HuH-7 (cell line): ENCODE results near the gene TBATA.

Experiments used
- DNase-seq: peaks from one replicate; pipeline ENCODE4 v3.0.0; 2011; ENCODE audit warnings: low spot score

The TBATA gene

GRCh38 chr10:70785190-70785589 lies at the start of gene TBATA:
Gene TBATA (minus strand): TSS chr10:70785377. CDS start chr10:70783379, 1,998 bp downstream.
- DNase-seq, result no peak

GRCh38 chr10:70834441-70835151 lies 49.4 kb upstream of the TBATA start:
- DNase-seq, result no peak

GRCh38 chr10:70834021-70834420 lies 48.8 kb upstream of the TBATA start:
- no peak for DNase-seq

- no peak for DNase-seq
Measured at GRCh38 chr10:70833601-70834000, 48.4 kb upstream of the TBATA start.

- DNase-seq, result no peak
Measured at GRCh38 chr10:70832852-70833528, 47.8 kb upstream of the TBATA start.

GRCh38 chr10:70832221-70832620 lies 47.0 kb upstream of the TBATA start:
- no peak for DNase-seq

GRCh38 chr10:70830164-70830563 lies 45.0 kb upstream of the TBATA start:
- no peak for DNase-seq

GRCh38 chr10:70829543-70829942 lies 44.4 kb upstream of the TBATA start:
- no peak for DNase-seq

- no peak for DNase-seq
Measured at GRCh38 chr10:70828923-70829322, 43.7 kb upstream of the TBATA start.

- DNase-seq, result no peak
Measured at GRCh38 chr10:70827086-70827757, 42.0 kb upstream of the TBATA start.

GRCh38 chr10:70822076-70822820 lies 37.1 kb upstream of the TBATA start:
- no peak for DNase-seq

- DNase-seq, result no peak
Measured at GRCh38 chr10:70820976-70821750, 36.0 kb upstream of the TBATA start.

GRCh38 chr10:70816220-70816894 lies 31.2 kb upstream of the TBATA start:
- peak; percentile 51 for DNase-seq

- peak; percentile 84 for DNase-seq
Measured at GRCh38 chr10:70815504-70816219, 30.5 kb upstream of the TBATA start, which contains the start of gene SGPL1. Gene SGPL1 (plus strand): TSS chr10:70815948. CDS start chr10:70816854, 906 bp downstream.

GRCh38 chr10:70814126-70814525 lies 28.9 kb upstream of the TBATA start:
- no peak for DNase-seq

GRCh38 chr10:70812814-70813213 lies 27.6 kb upstream of the TBATA start:
- no peak for DNase-seq

GRCh38 chr10:70811881-70812280 lies 26.7 kb upstream of the TBATA start:
- no peak for DNase-seq

- DNase-seq, result no peak
Measured at GRCh38 chr10:70810967-70811366, 25.8 kb upstream of the TBATA start.

GRCh38 chr10:70809726-70810125 lies 24.5 kb upstream of the TBATA start:
- DNase-seq, result no peak

- DNase-seq, result no peak
Measured at GRCh38 chr10:70809011-70809611, 23.9 kb upstream of the TBATA start.
